T47D (cell line): ENCODE results near the gene TICAM2.

Experiments
- DNase-seq, 2 experiments: peaks; one replicate each; pipeline versions ENCODE4 v3.0.0 to v3.0.0-alpha.2; 2011 to 2012; ENCODE audit warnings: low read depth in 1 of 2, low spot score in 1 of 2
- JUND ChIP-seq: IDR thresholded peaks from 2 replicates; pipeline ENCODE4 v1.6.1; 2012; ENCODE audit warnings: low read depth
- in situ Hi-C: cut with HindIII; loops from 2 replicates; pipeline ENCODE4 v1.10.0; 2016; ENCODE audit warnings: low sequenced_read_pairs, low pct_unique_long_range_greater_than_20kb

TICAM2 gene

GRCh38 chr5:115626445-115626823 lies 24.2 kb upstream of the TICAM2 start:
- DNase-seq = no peak
- TF ChIP-seq JUND = no peak
- in situ Hi-C loops = no loop called here

GRCh38 chr5:115625579-115626444 lies 23.5 kb upstream of the TICAM2 start, which contains the start of gene TMED7:
Gene TMED7, minus strand, starts transcription at chr5:115626036. Its CDS starts 244 bp downstream, at chr5:115625792.
- in situ Hi-C loops = no loop called here
- peak; percentile 88 to 98 for DNase-seq
- no peak for TF ChIP-seq JUND

- no peak for TF ChIP-seq JUND
- in situ Hi-C loops = no loop called here
- no peak for DNase-seq
These were observed 22.7 kb upstream of the TICAM2 start for GRCh38 chr5:115624994-115625393.

- in situ Hi-C loops = no loop called here
- no peak for TF ChIP-seq JUND
- DNase-seq = no peak
These were observed 21.4 kb upstream of the TICAM2 start for GRCh38 chr5:115623658-115624057.

GRCh38 chr5:115621365-115621900 lies 19.2 kb upstream of the TICAM2 start:
- in situ Hi-C loops = no loop called here
- no peak for DNase-seq
- no peak for TF ChIP-seq JUND

- in situ Hi-C loops = no loop called here
- no peak for TF ChIP-seq JUND
- DNase-seq = no peak
These were observed 14.6 kb upstream of the TICAM2 start for GRCh38 chr5:115616892-115617291.

GRCh38 chr5:115616472-115616871 lies 14.2 kb upstream of the TICAM2 start:
- TF ChIP-seq JUND = no peak
- in situ Hi-C loops = no loop called here
- DNase-seq = no peak

- TF ChIP-seq JUND = no peak
- in situ Hi-C loops = no loop called here
These were observed 9.6 kb upstream of the TICAM2 start for GRCh38 chr5:115611873-115612272.

GRCh38 chr5:115607935-115608334 lies 5.7 kb upstream of the TICAM2 start:
- no peak for DNase-seq
- in situ Hi-C loops = no loop called here
- TF ChIP-seq JUND = no peak

More at GRCh38 chr5:115611873-115612272, 9.6 kb upstream of the TICAM2 start:
- no peak for DNase-seq

GRCh38 chr5:115605436-115605835 lies 3.2 kb upstream of the TICAM2 start:
- in situ Hi-C loops = no loop called here
- no peak for DNase-seq
- no peak for TF ChIP-seq JUND

- no peak for DNase-seq
- in situ Hi-C loops = no loop called here
- no peak for TF ChIP-seq JUND
These were observed 379 bp upstream of the TICAM2 start for GRCh38 chr5:115602591-115603125.

GRCh38 chr5:115600766-115601165 lies 1.5 kb downstream of the TICAM2 start:
- in situ Hi-C loops = no loop called here
- DNase-seq = no peak
- no peak for TF ChIP-seq JUND

GRCh38 chr5:115599924-115600323 lies 2.4 kb downstream of the TICAM2 start:
- TF ChIP-seq JUND = no peak
- no peak for DNase-seq
- in situ Hi-C loops = no loop called here
